ENCODE results near the gene MXRA7.

DNA sequence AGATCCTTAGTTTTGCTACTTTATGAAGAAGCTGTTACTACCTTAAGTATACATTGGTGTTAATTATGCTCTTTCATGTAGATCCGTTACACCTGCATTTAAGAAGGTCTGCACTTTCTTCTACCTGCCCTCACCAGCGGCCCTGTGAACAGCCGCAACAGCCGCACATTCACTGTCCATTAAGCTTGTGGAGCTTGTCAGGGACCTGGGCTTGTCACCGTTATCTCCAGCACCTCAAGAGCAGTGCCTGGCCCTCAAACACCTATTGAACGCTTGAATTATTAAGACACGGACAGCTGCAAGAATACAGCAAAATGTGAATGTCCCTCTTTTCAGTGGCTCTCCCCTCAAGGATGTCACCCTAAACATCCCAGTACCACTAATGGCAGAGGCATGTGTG is 3.0 kb upstream of the MXRA7 start:
- TF ChIP-seq, protein P1, sequence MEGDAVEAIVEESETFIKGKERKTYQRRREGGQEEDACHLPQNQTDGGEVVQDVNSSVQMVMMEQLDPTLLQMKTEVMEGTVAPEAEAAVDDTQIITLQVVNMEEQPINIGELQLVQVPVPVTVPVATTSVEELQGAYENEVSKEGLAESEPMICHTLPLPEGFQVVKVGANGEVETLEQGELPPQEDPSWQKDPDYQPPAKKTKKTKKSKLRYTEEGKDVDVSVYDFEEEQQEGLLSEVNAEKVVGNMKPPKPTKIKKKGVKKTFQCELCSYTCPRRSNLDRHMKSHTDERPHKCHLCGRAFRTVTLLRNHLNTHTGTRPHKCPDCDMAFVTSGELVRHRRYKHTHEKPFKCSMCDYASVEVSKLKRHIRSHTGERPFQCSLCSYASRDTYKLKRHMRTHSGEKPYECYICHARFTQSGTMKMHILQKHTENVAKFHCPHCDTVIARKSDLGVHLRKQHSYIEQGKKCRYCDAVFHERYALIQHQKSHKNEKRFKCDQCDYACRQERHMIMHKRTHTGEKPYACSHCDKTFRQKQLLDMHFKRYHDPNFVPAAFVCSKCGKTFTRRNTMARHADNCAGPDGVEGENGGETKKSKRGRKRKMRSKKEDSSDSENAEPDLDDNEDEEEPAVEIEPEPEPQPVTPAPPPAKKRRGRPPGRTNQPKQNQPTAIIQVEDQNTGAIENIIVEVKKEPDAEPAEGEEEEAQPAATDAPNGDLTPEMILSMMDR (IDR thresholded peaks at IDR 0.05), result no peak
- TF ChIP-seq POLR2A (IDR thresholded peaks at IDR 0.05), result no peak
- no peak for TF ChIP-seq EP300 (IDR thresholded peaks at IDR 0.05)
- TF ChIP-seq POLR2AphosphoS5 (IDR thresholded peaks at IDR 0.05), result no peak

Data from stomach (tissue), 4 donors.